ENCODE measurements around the gene ANKRD13B.
"Not testable (repeated sequence)": the region's sequence is repeated elsewhere in the genome, so short reads cannot be mapped to it uniquely, and the experiment has no call there.

Gene ANKRD13B

DNA sequence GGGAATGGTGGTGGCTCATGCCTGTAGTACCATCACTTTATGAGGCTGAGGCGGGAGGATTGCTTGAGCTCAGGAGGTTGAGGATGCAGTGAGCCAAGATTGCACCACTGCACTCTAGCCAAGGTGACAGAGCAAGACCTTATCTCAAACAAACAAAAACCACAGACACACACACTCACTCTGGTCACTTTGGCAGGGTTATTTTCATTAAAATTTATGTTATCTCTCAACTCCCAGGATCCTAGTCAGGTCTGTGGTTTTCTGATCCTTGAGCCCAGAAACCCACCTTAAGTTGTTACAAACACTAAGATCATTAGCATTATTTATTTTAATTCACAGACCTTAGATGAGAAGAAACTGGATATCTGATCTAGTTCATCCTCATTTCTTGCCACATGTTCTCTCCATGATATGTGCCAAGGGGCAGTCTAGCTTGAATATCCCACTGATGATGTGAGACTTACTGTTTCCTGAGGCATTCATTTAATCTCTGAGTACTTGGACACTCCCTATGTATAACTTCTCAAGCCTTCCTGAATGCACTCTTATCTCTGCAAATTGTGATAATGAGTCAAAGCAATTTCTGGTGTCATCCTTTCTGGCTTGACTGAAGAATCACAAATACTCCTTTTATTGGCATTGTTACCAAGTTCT is 35.7 kb upstream of the ANKRD13B start:
- no peak overlapping the region for H3K4me3 ChIP-seq (ENCODE audit: low read depth, low read length)
- TF ChIP-seq CTCF (IDR thresholded peaks at IDR 0.05; ENCODE audit: borderline replicate concordance, insufficient read depth, low read depth, low read length), result no peak

GRCh38 chr17:29557739-29558116 is 35.2 kb upstream of the ANKRD13B start:
- TF ChIP-seq CTCF (IDR thresholded peaks at IDR 0.05; ENCODE audit: borderline replicate concordance, insufficient read depth, low read depth, low read length), result no peak
- H3K4me3 ChIP-seq (ENCODE audit: low read depth, low read length), result no peak overlapping the region

DNA sequence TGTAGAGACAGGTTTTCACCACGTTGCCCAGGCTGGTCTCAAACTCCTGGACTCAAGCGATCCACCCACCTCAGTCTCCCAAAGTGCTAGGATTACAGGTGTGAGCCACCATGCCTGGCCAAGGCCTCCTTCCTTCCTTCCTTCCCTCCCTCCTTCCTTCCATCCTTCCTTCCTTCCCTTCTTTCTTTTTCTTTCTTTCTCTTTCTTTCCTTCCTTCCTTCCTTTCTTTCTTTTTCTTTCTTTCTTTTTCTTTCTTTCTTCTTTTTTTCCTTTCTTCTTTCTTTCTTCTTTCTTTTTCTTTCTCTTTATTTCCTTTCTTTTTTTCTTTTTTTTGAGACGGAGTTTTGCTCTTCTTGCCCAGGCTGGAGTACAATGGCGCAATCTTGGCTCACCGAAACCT is 34.8 kb upstream of the ANKRD13B start:
- H3K4me3 ChIP-seq (ENCODE audit: low read depth, low read length), result not testable (repeated sequence)

GRCh38 chr17:29559640-29560039 is 33.3 kb upstream of the ANKRD13B start:
- H3K4me3 ChIP-seq (ENCODE audit: low read depth, low read length), result no peak overlapping the region
- TF ChIP-seq CTCF (IDR thresholded peaks at IDR 0.05; ENCODE audit: borderline replicate concordance, insufficient read depth, low read depth, low read length), result no peak

- no peak overlapping the region for H3K4me3 ChIP-seq (ENCODE audit: low read depth, low read length)
- TF ChIP-seq CTCF (IDR thresholded peaks at IDR 0.05; ENCODE audit: borderline replicate concordance, insufficient read depth, low read depth, low read length), result no peak
Observed at GRCh38 chr17:29560316-29560715, 32.6 kb upstream of the ANKRD13B start.

GRCh38 chr17:29561554-29562517 is 31.1 kb upstream of the ANKRD13B start:
- TF ChIP-seq CTCF (IDR thresholded peaks at IDR 0.05; ENCODE audit: borderline replicate concordance, insufficient read depth, low read depth, low read length), result no peak
- H3K4me3 ChIP-seq (ENCODE audit: low read depth, low read length), result no peak overlapping the region

GRCh38 chr17:29562615-29563014 is 30.3 kb upstream of the ANKRD13B start:
- TF ChIP-seq CTCF (IDR thresholded peaks at IDR 0.05; ENCODE audit: borderline replicate concordance, insufficient read depth, low read depth, low read length), result no peak
- H3K4me3 ChIP-seq (ENCODE audit: low read depth, low read length), result no peak overlapping the region
